Naive thymus-derived CD4-positive, alpha-beta T cell (primary cell): ENCODE measurements around the gene EHD3. TPM values are rescaled to one million over a fixed set of nuclear protein-coding genes. Genes with fewer than 3 reads are reported as not detected.

Source experiments
- ATAC-seq: fragments of 150-1000 bp; cut with Tn5 transposase; 2 replicates; pipeline ENCODE4 v1.10.0; 2021; ENCODE audit warnings: mild to moderate bottlenecking, moderate library complexity
- CTCF ChIA-PET: fragments of 350-600 bp; sonication (Branson Sonifier 250); formaldehyde crosslinking; loops from one replicate; lab custom pipeline; 2021; ENCODE audit warnings: antibody characterized with exemption; lab: Charles Lee
- POLR2A ChIA-PET: fragments of 350-600 bp; sonication (Branson Sonifier 250); formaldehyde crosslinking; loops from one replicate; lab custom pipeline; 2021; ENCODE audit warnings: antibody characterized with exemption, inconsistent platforms; lab: Charles Lee
- DNase-seq, 9 donors: peaks; one replicate each; pipeline versions ENCODE4 v3.0.0 to v3.0.0-alpha.2; 2020 to 2022; ENCODE audit warnings: mixed read lengths in 1 of 9
- H3K27ac ChIP-seq: one replicate; pipeline ENCODE4 v1.7.0; 2013; ENCODE audit warnings: mild to moderate bottlenecking, low read depth, low read length, moderate library complexity
- H3K27me3 ChIP-seq, 2 donors: one replicate each; pipeline ENCODE4 v1.7.0; 2013; ENCODE audit warnings: low read length in 2 of 2, mild to moderate bottlenecking in 2 of 2, moderate library complexity in 2 of 2; ENCODE audit not compliant: control insufficient read depth in 2 of 2, insufficient read depth in 2 of 2
- H3K36me3 ChIP-seq, 3 experiments: 1 replicate in 2 of 3; 2 replicates in 1 of 3; pipeline ENCODE4 v1.7.0; 2013; ENCODE audit warnings: low read length in 3 of 3, mild to moderate bottlenecking in 3 of 3, moderate library complexity in 1 of 3; ENCODE audit not compliant: insufficient read depth in 3 of 3, control insufficient read depth in 2 of 3
- H3K4me1 ChIP-seq, 2 donors: one replicate each; pipeline ENCODE4 v1.7.0; 2013; ENCODE audit warnings: low read length in 2 of 2, mild to moderate bottlenecking in 2 of 2, moderate library complexity in 1 of 2; ENCODE audit not compliant: control insufficient read depth in 2 of 2, insufficient read depth in 2 of 2
- H3K4me3 ChIP-seq: 2 replicates; pipeline ENCODE4 v1.7.0; 2013; ENCODE audit warnings: mild to moderate bottlenecking, low read length
- H3K9me3 ChIP-seq, 3 experiments: 1 replicate in 2 of 3; 2 replicates in 1 of 3; pipeline ENCODE4 v1.7.0; 2013; ENCODE audit warnings: low read length in 3 of 3; ENCODE audit not compliant: control insufficient read depth in 2 of 3
- H3K27ac Mint-ChIP-seq, 9 donors: one replicate each; pipeline ENCODE4 v1.8.0; 2020 to 2022; ENCODE audit warnings: mixed read lengths in 9 of 9, mild to moderate bottlenecking in 8 of 9, moderate library complexity in 5 of 9, inconsistent platforms in 2 of 9
- H3K27me3 Mint-ChIP-seq, 5 donors: one replicate each; pipeline ENCODE4 v1.8.0; 2021 to 2022; ENCODE audit warnings: mixed read lengths in 5 of 5, mild to moderate bottlenecking in 1 of 5
- H3K36me3 Mint-ChIP-seq, 5 donors: one replicate each; pipeline ENCODE4 v1.8.0; 2020 to 2022; ENCODE audit warnings: mixed read lengths in 5 of 5, mild to moderate bottlenecking in 3 of 5, inconsistent platforms in 1 of 5
- H3K4me1 Mint-ChIP-seq, 7 donors: one replicate each; pipeline ENCODE4 v1.8.0; 2020 to 2022; ENCODE audit warnings: mixed read lengths in 7 of 7, mild to moderate bottlenecking in 3 of 7, inconsistent platforms in 1 of 7
- H3K4me3 Mint-ChIP-seq, 10 donors: one replicate each; pipeline ENCODE4 v1.8.0; 2020 to 2022; ENCODE audit warnings: mild to moderate bottlenecking in 10 of 10, mixed read lengths in 10 of 10, moderate library complexity in 6 of 10, inconsistent platforms in 2 of 10
- H3K9me3 Mint-ChIP-seq, 11 donors: one replicate each; pipeline ENCODE4 v1.8.0; 2020 to 2022; ENCODE audit warnings: mixed read lengths in 11 of 11, mild to moderate bottlenecking in 4 of 11, inconsistent platforms in 1 of 11, moderate library complexity in 1 of 11
- intact Hi-C, 2 donors: fragments of 100-400 bp; cut with micrococcal nuclease; formaldehyde crosslinking; loops; one replicate each; pipeline ENCODE4 v1.15.1; 2023
- polyA plus RNA-seq, 2 donors: library from polyadenylated mRNA; unstranded; fragments of 300-500 nt; fragmentation: Illumina TruSeq; gene quantifications; one replicate each; pipeline ENCODE4 v1.2.3, GENCODE V29; 2021
- total RNA-seq, 6 experiments: library from RNA in 5 of 6; stranded (reverse) in 5 of 6; gene quantifications; 1 replicate in 5 of 6; 2 replicates in 1 of 6; pipeline ENCODE4 v1.2.3 and lab custom pipeline; 2021 to 2026

Gene EHD3
- total RNA-seq (1 to 10 TPM; 1.6 to 4.5 (median 3.5) TPM), polyA plus RNA-seq (1 to 10 TPM; 3.8 to 4.6 TPM), total RNA-seq (lab: John Stamatoyannopoulos, UW) (7.5 reads per million, percentile 31 among the genes with 10 or more reads in this experiment)

DNA sequence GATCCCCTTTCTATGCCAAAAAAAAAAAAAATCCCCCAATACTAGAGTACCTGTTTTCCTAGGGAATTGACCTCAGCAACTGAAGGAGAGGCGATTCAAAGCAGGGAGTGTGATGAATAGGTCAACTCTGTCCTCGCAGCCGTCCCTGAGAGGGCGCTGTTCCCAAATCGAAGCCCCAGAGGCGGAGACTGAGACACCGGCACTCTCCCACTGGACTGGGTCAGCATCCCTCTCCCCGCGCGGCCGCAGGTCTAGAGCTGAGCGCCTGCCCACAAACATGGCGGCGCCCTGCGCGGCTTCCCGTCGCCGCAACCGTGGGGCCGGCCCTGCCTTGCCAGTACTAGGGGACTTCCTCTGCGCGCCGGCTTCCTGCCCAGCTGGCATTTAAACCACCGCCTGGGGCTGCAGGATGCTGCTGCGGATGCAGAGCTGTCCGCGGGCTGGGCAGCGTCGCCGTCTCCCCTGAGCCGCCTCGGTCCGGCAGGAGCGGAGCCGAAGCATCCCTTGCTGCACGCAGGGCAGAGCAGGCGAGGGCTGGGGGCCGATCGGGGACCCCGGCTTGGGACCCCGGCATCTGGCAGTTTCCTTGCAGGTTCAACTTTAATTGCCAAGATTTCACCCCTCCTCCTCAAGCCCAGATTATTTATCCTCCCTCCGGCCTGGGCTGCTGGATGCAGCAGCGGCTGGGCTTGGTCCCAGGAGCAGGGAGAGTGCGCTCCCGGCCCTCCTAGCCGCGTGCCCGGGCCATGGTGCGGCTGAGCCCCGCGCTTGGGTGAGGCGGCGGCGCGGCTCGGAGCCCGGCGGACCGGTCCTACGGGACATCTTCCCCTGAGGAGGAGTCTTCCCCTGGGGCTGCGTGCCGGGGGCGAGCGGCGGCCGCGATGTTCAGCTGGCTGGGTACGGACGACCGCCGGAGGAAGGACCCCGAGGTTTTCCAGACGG is at the start of gene EHD3:
Gene EHD3 (plus strand): TSS at position 412 of the 942 bp plus-strand sequence. CDS start 470 bp downstream, at position 882.
- peaks cover 0 to 3% (median 0%) of the 10 kb centered on the region in 11 donors for H3K9me3 Mint-ChIP-seq
- peak within 1 kb of the TSS; percentile 74 to 89 (median 83) for H3K4me3 Mint-ChIP-seq
- peak within 1 kb of the TSS; percentile 12 to 85 (median 72) for H3K27ac Mint-ChIP-seq
- H3K27me3 Mint-ChIP-seq, result peaks cover 0 to 22% (median 0%) of the 10 kb centered on the region in 5 donors
- ATAC-seq, result peak; percentile 95
- CTCF ChIA-PET, result interaction anchor here (0.6 kb wide), 1 partner anchor 582 kb away, joined by 3 read pairs; no protein-coding TSS in a partner anchor
- peak; percentile 53 to 80 (median 67) for DNase-seq
- H3K36me3 Mint-ChIP-seq, result no peaks in the 10 kb centered on the region
- POLR2A ChIA-PET, result no interaction called here
- peaks cover 8 to 33% (median 25%) of the 10 kb centered on the region in 7 donors for H3K4me1 Mint-ChIP-seq
- Histone ChIP-seq H3K27ac (peak within 1 kb of the TSS; percentile 32), H3K4me3 (peak within 1 kb of the TSS; percentile 75), H3K9me3 (no peaks in the 10 kb centered on the region), H3K4me1 (peaks cover 4 to 14% of the 10 kb centered on the region in 2 donors), H3K27me3 (no peaks in the 10 kb centered on the region), H3K36me3 (no peaks in the 10 kb centered on the region)
- intact Hi-C loops, result loop anchor here (1.0 to 5.0 kb wide), 5 partner anchors 88 to 1088 kb away; no protein-coding TSS in a partner anchor

- H3K27me3 ChIP-seq, result no peaks in the 10 kb centered on the region
- H3K36me3 ChIP-seq, result no peaks in the 10 kb centered on the region
- ChIA-PET POLR2A (no interaction called here), CTCF (interaction anchor here (0.7 kb wide), 1 partner anchor 17 kb away, joined by 3 read pairs; no protein-coding TSS in a partner anchor)
- H3K4me3 ChIP-seq, result no peak overlapping the region
- intact Hi-C loops, result no loop called here
- H3K4me1 Mint-ChIP-seq, result no peaks in the 10 kb centered on the region
- no peaks in the 10 kb centered on the region for H3K9me3 ChIP-seq
- no peak overlapping the region for H3K27ac ChIP-seq
- no peaks in the 10 kb centered on the region for H3K4me1 ChIP-seq
- no peak for DNase-seq
- H3K9me3 Mint-ChIP-seq, result peaks cover 0 to 5% (median 0%) of the 10 kb centered on the region in 11 donors
- no peak for ATAC-seq
- no peak overlapping the region for H3K27ac Mint-ChIP-seq
- H3K27me3 Mint-ChIP-seq, result peaks cover 0 to 14% (median 0%) of the 10 kb centered on the region in 5 donors
- H3K4me3 Mint-ChIP-seq, result no peak overlapping the region
- peaks cover 0 to 6% (median 3%) of the 10 kb centered on the region in 5 donors for H3K36me3 Mint-ChIP-seq
Observed at GRCh38 chr2:31187166-31187565, 46.8 kb upstream of the EHD3 start.

- CTCF ChIA-PET, result no interaction called here
- no peak for ATAC-seq
- intact Hi-C loops, result no loop called here
Observed at GRCh38 chr2:31188131-31188530, 45.8 kb upstream of the EHD3 start.

DNA sequence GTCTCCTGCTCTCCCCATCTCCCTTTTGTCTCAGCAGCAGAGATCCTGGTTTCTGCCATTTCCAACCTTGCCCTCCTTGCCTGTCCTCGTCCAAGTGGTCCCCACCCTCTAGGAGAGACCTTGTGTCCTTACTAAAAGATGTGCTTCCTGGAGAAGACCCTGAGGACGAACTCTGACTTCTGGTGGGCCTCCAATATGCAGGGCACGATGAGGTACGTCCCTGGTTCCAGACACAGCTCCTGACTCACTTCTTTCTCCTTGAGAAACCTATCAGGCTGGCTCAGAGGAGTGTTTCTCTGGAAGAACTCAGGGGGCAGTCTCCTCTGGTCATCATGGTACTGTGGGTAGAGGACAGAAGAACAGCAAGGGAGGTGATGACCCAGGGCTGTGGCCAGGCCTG is 44.8 kb upstream of the EHD3 start:
- H3K4me3 Mint-ChIP-seq, result no peak overlapping the region
- peaks cover 0 to 4% (median 3%) of the 10 kb centered on the region in 5 donors for H3K36me3 Mint-ChIP-seq
- no peaks in the 10 kb centered on the region for H3K4me1 ChIP-seq
- no peaks in the 10 kb centered on the region for H3K27me3 ChIP-seq
- intact Hi-C loops, result no loop called here
- H3K27me3 Mint-ChIP-seq, result peaks cover 0 to 11% (median 0%) of the 10 kb centered on the region in 5 donors
- no peaks in the 10 kb centered on the region for H3K9me3 ChIP-seq
- H3K4me1 Mint-ChIP-seq, result no peaks in the 10 kb centered on the region
- no peaks in the 10 kb centered on the region for H3K36me3 ChIP-seq
- no peak overlapping the region for H3K4me3 ChIP-seq
- H3K9me3 Mint-ChIP-seq, result peaks cover 0 to 4% (median 0%) of the 10 kb centered on the region in 11 donors
- peak in 1 of 9 donors; percentile 4 for DNase-seq
- POLR2A ChIA-PET, result no interaction called here
- ATAC-seq, result no peak
- H3K27ac Mint-ChIP-seq, result no peak overlapping the region
- CTCF ChIA-PET, result no interaction called here
- no peak overlapping the region for H3K27ac ChIP-seq

More at GRCh38 chr2:31188131-31188530, 45.8 kb upstream of the EHD3 start:
- DNase-seq, result peak in 1 of 9 donors; percentile 2
- Mint-ChIP-seq H3K27me3 (peaks cover 0 to 14% (median 0%) of the 10 kb centered on the region in 5 donors), H3K4me1 (no peaks in the 10 kb centered on the region), H3K27ac (no peak overlapping the region), H3K4me3 (no peak overlapping the region), H3K36me3 (peaks cover 0 to 6% (median 3%) of the 10 kb centered on the region in 5 donors), H3K9me3 (peaks cover 0 to 5% (median 0%) of the 10 kb centered on the region in 11 donors)
- Histone ChIP-seq H3K4me3 (no peak overlapping the region), H3K27ac (no peak overlapping the region), H3K36me3 (no peaks in the 10 kb centered on the region), H3K4me1 (no peaks in the 10 kb centered on the region), H3K27me3 (no peaks in the 10 kb centered on the region), H3K9me3 (no peaks in the 10 kb centered on the region)
- POLR2A ChIA-PET, result no interaction called here

DNA sequence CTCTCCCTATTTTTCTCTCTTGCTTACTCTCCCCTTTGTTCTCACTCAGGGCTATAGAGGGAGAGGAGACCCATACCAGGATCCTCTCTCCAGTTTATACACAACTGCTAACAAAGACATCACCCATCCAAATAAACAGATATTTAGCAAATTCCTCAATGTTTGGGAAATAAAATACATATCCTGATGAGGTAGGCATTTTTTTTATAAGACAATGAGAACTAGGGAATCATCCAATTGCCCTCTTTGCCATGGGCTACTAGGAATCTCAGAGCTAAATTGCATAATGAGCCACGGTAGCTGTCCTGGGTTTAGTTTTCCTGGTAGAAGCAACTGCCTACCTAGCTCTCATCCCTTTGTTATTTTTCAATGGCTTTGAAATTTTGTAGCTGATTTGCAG is 43.8 kb upstream of the EHD3 start:
- Mint-ChIP-seq H3K36me3 (peaks cover 0 to 6% (median 0%) of the 10 kb centered on the region in 5 donors), H3K27ac (no peak overlapping the region), H3K4me1 (no peaks in the 10 kb centered on the region), H3K9me3 (no peaks in the 10 kb centered on the region), H3K4me3 (no peak overlapping the region), H3K27me3 (peaks cover 0 to 11% (median 0%) of the 10 kb centered on the region in 5 donors)
- no peak overlapping the region for H3K27ac ChIP-seq
- H3K9me3 ChIP-seq, result no peaks in the 10 kb centered on the region
- DNase-seq, result no peak
- H3K4me3 ChIP-seq, result no peak overlapping the region
- H3K4me1 ChIP-seq, result no peaks in the 10 kb centered on the region
- ChIA-PET POLR2A (no interaction called here), CTCF (interaction anchor here (0.6 kb wide), 1 partner anchor 20 kb away, joined by 3 read pairs; no protein-coding TSS in a partner anchor)
- H3K36me3 ChIP-seq, result no peaks in the 10 kb centered on the region
- ATAC-seq, result no peak
- intact Hi-C loops, result no loop called here
- H3K27me3 ChIP-seq, result no peaks in the 10 kb centered on the region

DNA sequence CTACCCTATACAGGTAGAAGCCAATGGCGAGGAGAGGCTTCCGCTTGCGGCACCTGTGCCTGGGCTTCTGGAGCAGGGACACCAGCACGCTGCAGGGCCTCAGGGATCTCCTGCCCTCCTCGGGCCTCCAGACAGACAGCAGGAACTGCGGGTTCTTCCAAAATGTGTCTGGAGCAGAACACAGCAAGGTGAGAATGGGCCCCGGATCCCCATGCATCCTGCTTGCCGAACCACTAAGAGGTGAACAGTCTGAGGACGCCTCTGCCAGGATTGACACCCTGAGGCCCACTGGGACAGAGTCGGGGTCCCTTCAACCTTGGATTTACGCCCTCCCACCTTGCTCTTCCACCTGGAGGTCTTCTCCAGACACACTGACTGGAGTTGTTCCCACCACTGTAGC is 42.0 kb upstream of the EHD3 start:
- Histone ChIP-seq H3K9me3 (no peaks in the 10 kb centered on the region), H3K4me3 (no peak overlapping the region), H3K36me3 (no peaks in the 10 kb centered on the region), H3K27me3 (no peaks in the 10 kb centered on the region), H3K4me1 (no peaks in the 10 kb centered on the region), H3K27ac (no peak overlapping the region)
- H3K27ac Mint-ChIP-seq, result no peak overlapping the region
- no peak overlapping the region for H3K4me3 Mint-ChIP-seq
- H3K4me1 Mint-ChIP-seq, result no peaks in the 10 kb centered on the region
- DNase-seq (peak in 1 of 9 donors; percentile 13), ATAC-seq (peak; percentile 10)
- H3K27me3 Mint-ChIP-seq, result peaks cover 0 to 4% (median 0%) of the 10 kb centered on the region in 5 donors
- ChIA-PET POLR2A (interaction anchor here (0.7 kb wide), 1 partner anchor 23 kb away, joined by 4 read pairs; no protein-coding TSS in a partner anchor), CTCF (no interaction called here)
- no peaks in the 10 kb centered on the region for H3K9me3 Mint-ChIP-seq
- H3K36me3 Mint-ChIP-seq, result peaks cover 0 to 8% (median 0%) of the 10 kb centered on the region in 5 donors
- intact Hi-C loops, result no loop called here
